Liver (tissue), 9 donors: ENCODE measurements around the gene DYRK1B. TPM values are rescaled to one million over a fixed set of nuclear protein-coding genes. Genes with fewer than 3 reads are reported as not detected.

ENCODE experiments used
- DNase-seq: peaks from one replicate; pipeline ENCODE4 v3.0.0-alpha.2; 2017; ENCODE audit warnings: low spot score
- H3K27ac ChIP-seq, 2 donors: one replicate each; pipeline ENCODE4 v1.7.0; 2013; ENCODE audit warnings: inconsistent platforms in 2 of 2, low read length in 2 of 2, control low read depth in 1 of 2, low read depth in 1 of 2, mild to moderate bottlenecking in 1 of 2
- H3K27me3 ChIP-seq, 4 donors: one replicate each; pipeline versions ENCODE4 v1.6.1 to v1.7.0; 2013; ENCODE audit warnings: low read length in 3 of 4, inconsistent platforms in 1 of 4, mild to moderate bottlenecking in 1 of 4, moderate library complexity in 1 of 4; ENCODE audit not compliant: control insufficient read depth in 4 of 4, insufficient read depth in 4 of 4
- H3K36me3 ChIP-seq, 4 donors: one replicate each; pipeline versions ENCODE4 v1.6.1 to v1.7.0; 2013; ENCODE audit warnings: low read length in 3 of 4, mild to moderate bottlenecking in 3 of 4, low read depth in 1 of 4, moderate library complexity in 1 of 4; ENCODE audit not compliant: control insufficient read depth in 4 of 4, insufficient read depth in 3 of 4
- H3K4me1 ChIP-seq, 4 donors: one replicate each; pipeline versions ENCODE4 v1.6.1 to v1.7.0; 2013; ENCODE audit warnings: low read length in 3 of 4, mild to moderate bottlenecking in 3 of 4, moderate library complexity in 1 of 4; ENCODE audit not compliant: control insufficient read depth in 4 of 4, insufficient read depth in 4 of 4
- H3K4me3 ChIP-seq, 3 donors: one replicate each; pipeline versions ENCODE4 v1.6.1 to v1.7.0; 2013; ENCODE audit warnings: low read length in 3 of 3, control low read depth in 1 of 3, low read depth in 1 of 3, mild to moderate bottlenecking in 1 of 3
- H3K9ac ChIP-seq, 2 donors: one replicate each; pipeline ENCODE4 v1.7.0; 2013; ENCODE audit warnings: low read length in 2 of 2, mild to moderate bottlenecking in 2 of 2, moderate library complexity in 2 of 2, control low read depth in 1 of 2, low read depth in 1 of 2
- H3K9me3 ChIP-seq, 4 donors: one replicate each; pipeline versions ENCODE4 v1.6.1 to v1.7.0; 2013; ENCODE audit warnings: low read length in 3 of 4; ENCODE audit not compliant: control insufficient read depth in 4 of 4
- EGR1 ChIP-seq, 2 donors: IDR thresholded peaks; 2 replicates each; pipeline ENCODE4 v1.6.1; 2016 to 2018; ENCODE audit warnings: antibody characterized with exemption in 2 of 2, low read depth in 2 of 2
- FOXA1 ChIP-seq: IDR thresholded peaks from 2 replicates; pipeline ENCODE4 v1.6.1; 2016; ENCODE audit warnings: antibody characterized with exemption
- FOXA2 ChIP-seq: IDR thresholded peaks from 2 replicates; pipeline ENCODE4 v1.6.1; 2016; ENCODE audit warnings: antibody characterized with exemption
- GABPA ChIP-seq, 2 donors: IDR thresholded peaks in 1 of 2; conservative IDR thresholded peaks in 1 of 2; 2 replicates each; pipeline ENCODE4 v1.6.1; 2016; ENCODE audit warnings: antibody characterized with exemption in 2 of 2, mild to moderate bottlenecking in 1 of 2, moderate library complexity in 1 of 2
- HNF4A ChIP-seq, 2 donors: conservative IDR thresholded peaks; 2 replicates each; pipeline ENCODE4 v1.6.1; 2016; ENCODE audit warnings: antibody characterized with exemption in 2 of 2, mild to moderate bottlenecking in 2 of 2
- HNF4G ChIP-seq: IDR thresholded peaks from 2 replicates; pipeline ENCODE4 v1.6.1; 2016; ENCODE audit warnings: antibody characterized with exemption
- JUND ChIP-seq, 2 donors: IDR thresholded peaks; 2 replicates each; pipeline ENCODE4 v1.6.1; 2016; ENCODE audit warnings: antibody characterized with exemption in 2 of 2
- NR2F2 ChIP-seq: IDR thresholded peaks from 2 replicates; pipeline ENCODE4 v1.6.1; 2016; ENCODE audit warnings: antibody characterized with exemption
- RAD21 ChIP-seq, 2 donors: IDR thresholded peaks; 2 replicates each; pipeline ENCODE4 v1.6.1; 2016; ENCODE audit warnings: antibody characterized with exemption in 2 of 2, mild to moderate bottlenecking in 2 of 2
- SP1 ChIP-seq: IDR thresholded peaks from 2 replicates; pipeline ENCODE4 v1.6.1; 2018; ENCODE audit warnings: antibody characterized with exemption, mild to moderate bottlenecking
- TAF1 ChIP-seq: conservative IDR thresholded peaks from 2 replicates; pipeline ENCODE4 v1.6.1; 2016; ENCODE audit warnings: antibody characterized with exemption, mild to moderate bottlenecking
- YY1 ChIP-seq: IDR thresholded peaks from 2 replicates; pipeline ENCODE4 v1.6.1; 2016; ENCODE audit warnings: antibody characterized with exemption, mild to moderate bottlenecking
- WGBS: extraction: QIAGEN DNeasy Blood & Tissue Kit; methylation state at CpG from one replicate; pipeline ENCODE4 v1.1.7; 2013; 5-methylcytosine and 5-hydroxymethylcytosine counted together
- polyA plus RNA-seq, 2 donors: library from polyadenylated mRNA; stranded (reverse) in 1 of 2; unstranded in 1 of 2; fragments of 200-250 nt in 1 of 2; fragments of >200 nt in 1 of 2; fragmentation: Nextera tagmentation in 1 of 2; extraction: Ambion mirVana in 1 of 2; gene quantifications; one replicate each; pipeline versions ENCODE4 v1.2.1 to v1.2.3, GENCODE V29; 2013 to 2015
- total RNA-seq, 2 donors: library from RNA; depleted of rRNA; stranded (reverse); fragments of >200 nt; gene quantifications; one replicate each; pipeline ENCODE4 v1.2.3, GENCODE V29; 2014
- TF ChIP-seq, protein P1 (sequence below): fragments of 150-350 bp; IDR thresholded peaks from 2 replicates; pipeline ENCODE4 v1.5.1; 2017; ENCODE audit warnings: improper control_type of control experiment, low read depth, low read length; ENCODE audit not compliant: missing input control
- TF ChIP-seq, protein P2 (sequence below): IDR thresholded peaks from 2 replicates; pipeline ENCODE4 v1.6.1; 2016; ENCODE audit warnings: antibody characterized with exemption
- TF ChIP-seq, protein P3 (sequence below): IDR thresholded peaks from 2 replicates; pipeline ENCODE4 v1.6.1; 2016; ENCODE audit warnings: antibody characterized with exemption, mild to moderate bottlenecking
- donor health status: healthy.
- donor health status: healthy.
- donor health status: healthy.
- donor health status: healthy.
- donor health status: healthy.

DYRK1B gene
- total and polyA plus RNA-seq, 4 donors: 2.8 to 7.6 (median 3.2) TPM

DNA sequence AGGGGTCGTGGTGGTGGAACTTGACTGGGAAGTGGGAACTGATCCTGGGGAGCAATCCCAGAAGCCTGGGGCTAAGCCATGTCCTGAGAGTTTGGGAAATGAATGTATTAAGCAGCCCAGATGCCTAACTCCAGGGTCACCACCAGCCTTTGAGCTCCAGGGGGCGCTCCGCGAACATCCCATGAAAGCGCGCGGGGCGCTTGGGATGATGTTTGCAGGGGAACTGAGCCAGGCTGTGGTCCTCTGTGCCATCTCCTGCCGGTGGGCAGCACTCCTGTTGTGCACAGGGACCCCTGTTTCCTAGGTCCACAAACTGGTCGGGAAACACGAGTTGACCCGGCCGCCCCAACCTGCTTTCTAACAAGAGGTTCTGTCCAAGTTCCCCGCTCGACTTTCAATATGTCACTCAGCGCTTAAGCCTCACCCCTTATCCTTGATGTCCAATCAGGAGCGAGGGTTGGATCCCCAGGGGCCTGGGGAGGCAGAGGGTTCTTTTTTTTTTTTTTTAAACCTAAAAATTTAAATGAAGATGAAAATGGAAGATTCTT, 40.9 kb downstream of the DYRK1B start:
- Histone ChIP-seq H3K27ac (no peak overlapping the region), H3K9me3 (no peaks in the 10 kb centered on the region), H3K4me1 (peaks cover 0 to 4% (median 1%) of the 10 kb centered on the region in 4 donors), H3K27me3 (peaks cover 0 to 3% (median 1%) of the 10 kb centered on the region in 4 donors), H3K9ac (no peak overlapping the region), H3K36me3 (no peaks in the 10 kb centered on the region), H3K4me3 (peak overlapping the region; percentile 53 to 81 (median 72))
- WGBS: under 1% methylated on average over 17 of the region's 17 CpGs
- TF ChIP-seq FOXA1 (no peak), RAD21 (IDR thresholded peaks at IDR 0.05) (peak; percentile 85 to 92), SP1 (no peak), YY1 (peak; percentile 18), NR2F2 (no peak), HNF4A (conservative IDR thresholded peaks at IDR 0.05) (no peak), JUND (IDR thresholded peaks at IDR 0.05) (no peak), EGR1 (IDR thresholded peaks at IDR 0.05; ENCODE audit: low read depth in 2 of 2) (no peak)
- TF ChIP-seq, protein P1, sequence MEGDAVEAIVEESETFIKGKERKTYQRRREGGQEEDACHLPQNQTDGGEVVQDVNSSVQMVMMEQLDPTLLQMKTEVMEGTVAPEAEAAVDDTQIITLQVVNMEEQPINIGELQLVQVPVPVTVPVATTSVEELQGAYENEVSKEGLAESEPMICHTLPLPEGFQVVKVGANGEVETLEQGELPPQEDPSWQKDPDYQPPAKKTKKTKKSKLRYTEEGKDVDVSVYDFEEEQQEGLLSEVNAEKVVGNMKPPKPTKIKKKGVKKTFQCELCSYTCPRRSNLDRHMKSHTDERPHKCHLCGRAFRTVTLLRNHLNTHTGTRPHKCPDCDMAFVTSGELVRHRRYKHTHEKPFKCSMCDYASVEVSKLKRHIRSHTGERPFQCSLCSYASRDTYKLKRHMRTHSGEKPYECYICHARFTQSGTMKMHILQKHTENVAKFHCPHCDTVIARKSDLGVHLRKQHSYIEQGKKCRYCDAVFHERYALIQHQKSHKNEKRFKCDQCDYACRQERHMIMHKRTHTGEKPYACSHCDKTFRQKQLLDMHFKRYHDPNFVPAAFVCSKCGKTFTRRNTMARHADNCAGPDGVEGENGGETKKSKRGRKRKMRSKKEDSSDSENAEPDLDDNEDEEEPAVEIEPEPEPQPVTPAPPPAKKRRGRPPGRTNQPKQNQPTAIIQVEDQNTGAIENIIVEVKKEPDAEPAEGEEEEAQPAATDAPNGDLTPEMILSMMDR: peak; percentile 84
- peak; percentile 79 for DNase-seq

DNA sequence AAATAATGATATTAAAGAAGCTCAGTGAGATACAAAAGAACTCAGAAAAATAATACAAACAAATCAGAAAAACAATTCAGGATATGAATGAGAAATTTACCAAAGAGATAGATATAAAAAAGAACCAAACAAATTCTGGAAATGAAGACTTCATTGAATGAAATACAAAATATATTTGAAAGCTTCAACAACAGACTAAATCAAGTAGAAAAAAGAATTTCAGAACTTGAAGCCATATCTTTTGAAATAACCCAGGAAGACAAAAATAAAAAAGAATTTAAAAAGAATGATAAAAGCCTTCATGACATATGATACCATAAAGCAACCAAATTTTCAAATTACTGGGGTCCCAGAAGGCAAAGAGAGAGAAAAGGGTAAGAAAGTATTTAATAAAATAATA, 45.7 kb downstream of the DYRK1B start:
- H3K27ac ChIP-seq: no peak overlapping the region
- DNase-seq: no peak
- H3K9ac ChIP-seq: no peak overlapping the region
- no peak overlapping the region for H3K4me3 ChIP-seq
- TF ChIP-seq FOXA1 (no peak), SP1 (no peak), EGR1 (IDR thresholded peaks at IDR 0.05; ENCODE audit: low read depth in 2 of 2) (no peak)
- TF ChIP-seq, protein P2, sequence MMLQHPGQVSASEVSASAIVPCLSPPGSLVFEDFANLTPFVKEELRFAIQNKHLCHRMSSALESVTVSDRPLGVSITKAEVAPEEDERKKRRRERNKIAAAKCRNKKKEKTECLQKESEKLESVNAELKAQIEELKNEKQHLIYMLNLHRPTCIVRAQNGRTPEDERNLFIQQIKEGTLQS: no peak
- peaks cover 0 to 4% (median 1%) of the 10 kb centered on the region in 4 donors for H3K4me1 ChIP-seq
- no peaks in the 10 kb centered on the region for H3K9me3 ChIP-seq
- no peaks in the 10 kb centered on the region for H3K36me3 ChIP-seq
- no peaks in the 10 kb centered on the region for H3K27me3 ChIP-seq

DNA sequence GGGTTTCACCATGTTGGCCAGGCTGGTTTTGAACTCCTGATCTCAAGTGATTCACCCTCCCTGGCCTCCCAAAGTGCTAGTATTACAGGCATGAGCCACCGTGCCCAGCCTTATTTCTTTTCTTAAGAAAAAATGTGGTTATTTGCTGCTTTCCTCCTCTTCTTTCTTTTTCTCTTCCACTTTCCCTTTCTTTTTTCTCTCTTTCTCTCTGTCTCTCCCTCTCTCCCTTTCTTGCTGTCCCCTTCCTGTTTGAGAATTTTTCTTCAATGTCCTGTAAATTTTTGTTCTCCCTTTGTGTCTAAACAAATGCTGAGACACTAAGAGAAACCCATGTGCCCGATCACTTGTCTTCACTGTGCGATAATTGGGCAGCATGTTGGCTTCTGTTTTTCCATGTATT, 53.1 kb downstream of the DYRK1B start:
- 86% methylated on average over 3 of the region's 3 CpGs for WGBS
- no peaks in the 10 kb centered on the region for H3K4me1 ChIP-seq
- no peak overlapping the region for H3K4me3 ChIP-seq
- no peak for TF ChIP-seq NR2F2
- no peak for TF ChIP-seq SP1
- no peak for TF ChIP-seq RAD21 (IDR thresholded peaks at IDR 0.05)
- TF ChIP-seq TAF1: no peak
- no peak for TF ChIP-seq YY1
- no peak for TF ChIP-seq FOXA2
- TF ChIP-seq, protein P1: no peak
- TF ChIP-seq, protein P2: no peak
- TF ChIP-seq GABPA (IDR thresholded peaks at IDR 0.05 in 1 of 2, conservative IDR thresholded peaks at IDR 0.05 in 1 of 2): no peak
- no peak for TF ChIP-seq HNF4A (conservative IDR thresholded peaks at IDR 0.05)
- TF ChIP-seq, protein P3, sequence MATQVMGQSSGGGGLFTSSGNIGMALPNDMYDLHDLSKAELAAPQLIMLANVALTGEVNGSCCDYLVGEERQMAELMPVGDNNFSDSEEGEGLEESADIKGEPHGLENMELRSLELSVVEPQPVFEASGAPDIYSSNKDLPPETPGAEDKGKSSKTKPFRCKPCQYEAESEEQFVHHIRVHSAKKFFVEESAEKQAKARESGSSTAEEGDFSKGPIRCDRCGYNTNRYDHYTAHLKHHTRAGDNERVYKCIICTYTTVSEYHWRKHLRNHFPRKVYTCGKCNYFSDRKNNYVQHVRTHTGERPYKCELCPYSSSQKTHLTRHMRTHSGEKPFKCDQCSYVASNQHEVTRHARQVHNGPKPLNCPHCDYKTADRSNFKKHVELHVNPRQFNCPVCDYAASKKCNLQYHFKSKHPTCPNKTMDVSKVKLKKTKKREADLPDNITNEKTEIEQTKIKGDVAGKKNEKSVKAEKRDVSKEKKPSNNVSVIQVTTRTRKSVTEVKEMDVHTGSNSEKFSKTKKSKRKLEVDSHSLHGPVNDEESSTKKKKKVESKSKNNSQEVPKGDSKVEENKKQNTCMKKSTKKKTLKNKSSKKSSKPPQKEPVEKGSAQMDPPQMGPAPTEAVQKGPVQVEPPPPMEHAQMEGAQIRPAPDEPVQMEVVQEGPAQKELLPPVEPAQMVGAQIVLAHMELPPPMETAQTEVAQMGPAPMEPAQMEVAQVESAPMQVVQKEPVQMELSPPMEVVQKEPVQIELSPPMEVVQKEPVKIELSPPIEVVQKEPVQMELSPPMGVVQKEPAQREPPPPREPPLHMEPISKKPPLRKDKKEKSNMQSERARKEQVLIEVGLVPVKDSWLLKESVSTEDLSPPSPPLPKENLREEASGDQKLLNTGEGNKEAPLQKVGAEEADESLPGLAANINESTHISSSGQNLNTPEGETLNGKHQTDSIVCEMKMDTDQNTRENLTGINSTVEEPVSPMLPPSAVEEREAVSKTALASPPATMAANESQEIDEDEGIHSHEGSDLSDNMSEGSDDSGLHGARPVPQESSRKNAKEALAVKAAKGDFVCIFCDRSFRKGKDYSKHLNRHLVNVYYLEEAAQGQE: no peak
- TF ChIP-seq FOXA1: no peak
- no peak for TF ChIP-seq HNF4G
- TF ChIP-seq EGR1 (IDR thresholded peaks at IDR 0.05; ENCODE audit: low read depth in 2 of 2): no peak
- no peak for TF ChIP-seq JUND (IDR thresholded peaks at IDR 0.05)
- H3K9ac ChIP-seq: no peak overlapping the region
- H3K27ac ChIP-seq: no peak overlapping the region
- DNase-seq: no peak
- no peaks in the 10 kb centered on the region for H3K27me3 ChIP-seq
- no peaks in the 10 kb centered on the region for H3K9me3 ChIP-seq
- H3K36me3 ChIP-seq: no peaks in the 10 kb centered on the region
